ENCODE measurements around the gene ZNF845.
"Not testable (repeated sequence)": the region's sequence is repeated elsewhere in the genome, so short reads cannot be mapped to it uniquely, and the experiment has no call there.

Gene ZNF845

GRCh38 chr19:53381376-53381775 lies 47.8 kb downstream of the ZNF845 start:
- DNase-seq (ENCODE audit: low read depth), result no peak

- DNase-seq (ENCODE audit: low read depth), result no peak
Observed at GRCh38 chr19:53388168-53388567, 54.6 kb downstream of the ZNF845 start.

GRCh38 chr19:53388904-53389303 lies 55.4 kb downstream of the ZNF845 start:
- no peak for DNase-seq (ENCODE audit: low read depth)

- DNase-seq (ENCODE audit: low read depth), result no peak
Observed at GRCh38 chr19:53389571-53389970, 56.0 kb downstream of the ZNF845 start.

GRCh38 chr19:53389978-53390377 lies 56.4 kb downstream of the ZNF845 start:
- DNase-seq (ENCODE audit: low read depth), result no peak

GRCh38 chr19:53394522-53394973 lies 61.0 kb downstream of the ZNF845 start:
- DNase-seq (ENCODE audit: low read depth), result no peak

- DNase-seq (ENCODE audit: low read depth), result peak; percentile 84
Observed at GRCh38 chr19:53394974-53395839, 61.7 kb downstream of the ZNF845 start, which contains the start of gene ZNF765. Gene ZNF765 (plus strand): TSS chr19:53395149. CDS start chr19:53398016, 2,867 bp downstream.

GRCh38 chr19:53395840-53396524 lies 62.4 kb downstream of the ZNF845 start:
- not testable (repeated sequence) for DNase-seq (ENCODE audit: low read depth)

- no peak for DNase-seq (ENCODE audit: low read depth)
Observed at GRCh38 chr19:53396525-53396868, 62.9 kb downstream of the ZNF845 start.

- DNase-seq (ENCODE audit: low read depth), result not testable (repeated sequence)
Observed at GRCh38 chr19:53397918-53398317, 64.4 kb downstream of the ZNF845 start.
